Esophagus (tissue), 2 donors: ENCODE results near the gene ATP9B. TPM values are rescaled to one million over a fixed set of nuclear protein-coding genes. Genes with fewer than 3 reads are reported as not detected.
"Not testable (repeated sequence)": the region's sequence is repeated elsewhere in the genome, so short reads cannot be mapped to it uniquely, and the experiment has no call there.

Source experiments
- H3K27ac ChIP-seq, 2 donors: one replicate each; pipeline ENCODE4 v1.5.1; 2013; ENCODE audit warnings: low read depth in 2 of 2, mild to moderate bottlenecking in 2 of 2, inconsistent platforms in 1 of 2, low read length in 1 of 2, moderate library complexity in 1 of 2
- H3K27me3 ChIP-seq, 2 donors: one replicate each; pipeline ENCODE4 v1.6.1; 2013; ENCODE audit warnings: low read length in 2 of 2, control low read depth in 1 of 2, mild to moderate bottlenecking in 1 of 2; ENCODE audit not compliant: insufficient read depth in 2 of 2, control insufficient read depth in 1 of 2
- H3K36me3 ChIP-seq, 2 donors: one replicate each; pipeline ENCODE4 v1.6.1; 2013; ENCODE audit warnings: low read length in 1 of 2; ENCODE audit not compliant: control insufficient read depth in 2 of 2, insufficient read depth in 2 of 2
- H3K4me1 ChIP-seq, 2 donors: one replicate each; pipeline ENCODE4 v1.6.1; 2013; ENCODE audit warnings: low read length in 1 of 2; ENCODE audit not compliant: control insufficient read depth in 2 of 2, insufficient read depth in 2 of 2
- H3K4me3 ChIP-seq, 2 donors: one replicate each; pipeline ENCODE4 v1.5.1; 2013; ENCODE audit warnings: low read length in 2 of 2, mild to moderate bottlenecking in 2 of 2, low read depth in 1 of 2, moderate library complexity in 1 of 2
- H3K9me3 ChIP-seq, 2 donors: one replicate each; pipeline ENCODE4 v1.6.1; 2013; ENCODE audit warnings: mild to moderate bottlenecking in 2 of 2, low read depth in 1 of 2, low read length in 1 of 2, moderate library complexity in 1 of 2; ENCODE audit not compliant: control insufficient read depth in 2 of 2, insufficient read depth in 1 of 2
- WGBS, 2 donors: extraction: QIAGEN DNeasy Blood & Tissue Kit; methylation state at CpG; one replicate each; pipeline ENCODE4 v1.1.7; 2013; 5-methylcytosine and 5-hydroxymethylcytosine counted together
- polyA plus RNA-seq, 2 donors: library from polyadenylated mRNA; stranded (reverse); fragments of 200-250 nt; gene quantifications; one replicate each; pipeline ENCODE4 v1.2.3, GENCODE V29; 2013
- donor health status: healthy with polysubstance abuse.
- donor health status: Bipolar disorder and iron deficiency.

ATP9B gene
- polyA plus RNA-seq, 2 donors = 9.6 to 10.5 TPM

GRCh38 chr18:79151191-79151590 lies 82.0 kb downstream of the ATP9B start:
- WGBS, 2 donors = 87 to 94% methylated on average over 2 of the region's 2 CpGs
- peaks cover 0 to 4% of the 10 kb centered on the region in 2 donors for H3K36me3 ChIP-seq

GRCh38 chr18:79156327-79156726 lies 87.1 kb downstream of the ATP9B start:
- Histone ChIP-seq H3K4me3 (no peak overlapping the region), H3K27me3 (no peaks in the 10 kb centered on the region), H3K4me1 (peaks cover 0 to 3% of the 10 kb centered on the region in 2 donors), H3K9me3 (peaks cover 0 to 2% of the 10 kb centered on the region in 2 donors), H3K27ac (no peak overlapping the region), H3K36me3 (peaks cover 0 to 8% of the 10 kb centered on the region in 2 donors)
- 85 to 94% methylated on average over 4 of the region's 4 CpGs for WGBS, 2 donors

More at GRCh38 chr18:79151191-79151590, 82.0 kb downstream of the ATP9B start:
- Histone ChIP-seq H3K27ac (no peak overlapping the region), H3K4me3 (no peak overlapping the region), H3K27me3 (no peaks in the 10 kb centered on the region), H3K4me1 (peaks cover 0 to 2% of the 10 kb centered on the region in 2 donors), H3K9me3 (no peaks in the 10 kb centered on the region)

GRCh38 chr18:79164706-79165105 lies 95.5 kb downstream of the ATP9B start:
- H3K27ac ChIP-seq = no peak overlapping the region
- WGBS, 2 donors = 96 to 98% methylated on average over 1 of the region's 1 CpG
- no peaks in the 10 kb centered on the region for H3K4me1 ChIP-seq
- H3K36me3 ChIP-seq = peaks cover 0 to 23% of the 10 kb centered on the region in 2 donors
- H3K4me3 ChIP-seq = no peak overlapping the region
- H3K27me3 ChIP-seq = no peaks in the 10 kb centered on the region
- H3K9me3 ChIP-seq = no peaks in the 10 kb centered on the region

GRCh38 chr18:79166702-79167101 lies 97.5 kb downstream of the ATP9B start:
- no peak overlapping the region for H3K4me3 ChIP-seq
- H3K9me3 ChIP-seq = no peaks in the 10 kb centered on the region
- no peaks in the 10 kb centered on the region for H3K27me3 ChIP-seq
- no peak overlapping the region for H3K27ac ChIP-seq
- peaks cover 0 to 23% of the 10 kb centered on the region in 2 donors for H3K36me3 ChIP-seq
- no peaks in the 10 kb centered on the region for H3K4me1 ChIP-seq
- 97 to 100% methylated on average over 13 of the region's 13 CpGs for WGBS, 2 donors

GRCh38 chr18:79167526-79168190 lies 98.5 kb downstream of the ATP9B start:
- H3K27me3 ChIP-seq = no peaks in the 10 kb centered on the region
- H3K27ac ChIP-seq = no peak overlapping the region
- peaks cover 0 to 23% of the 10 kb centered on the region in 2 donors for H3K36me3 ChIP-seq
- no peaks in the 10 kb centered on the region for H3K4me1 ChIP-seq
- H3K9me3 ChIP-seq = peaks cover 0 to 2% of the 10 kb centered on the region in 2 donors
- H3K4me3 ChIP-seq = no peak overlapping the region
- 95 to 96% methylated on average over 18 of the region's 18 CpGs for WGBS, 2 donors

- Histone ChIP-seq H3K4me3 (no peak overlapping the region), H3K27ac (no peak overlapping the region), H3K27me3 (no peaks in the 10 kb centered on the region), H3K9me3 (peaks cover 0 to 2% of the 10 kb centered on the region in 2 donors), H3K4me1 (no peaks in the 10 kb centered on the region), H3K36me3 (peaks cover 0 to 22% of the 10 kb centered on the region in 2 donors)
- WGBS, 2 donors = 68 to 80% methylated on average over 8 of the region's 8 CpGs
These were observed 100.9 kb downstream of the ATP9B start for GRCh38 chr18:79169958-79170555.

- H3K27ac ChIP-seq, H3K4me1 ChIP-seq, H3K4me3 ChIP-seq, H3K9me3 ChIP-seq, H3K27me3 ChIP-seq, H3K36me3 ChIP-seq: not testable (repeated sequence)
- WGBS, 2 donors = 99% methylated on average over 19 to 24 of the region's 27 CpGs
These were observed 103.1 kb downstream of the ATP9B start for GRCh38 chr18:79172331-79172730.

GRCh38 chr18:79173742-79174141 lies 104.5 kb downstream of the ATP9B start:
- no peak overlapping the region for H3K27ac ChIP-seq
- H3K36me3 ChIP-seq = no peaks in the 10 kb centered on the region
- H3K4me1 ChIP-seq = no peaks in the 10 kb centered on the region
- no peaks in the 10 kb centered on the region for H3K27me3 ChIP-seq
- 92 to 97% methylated on average over 2 of the region's 2 CpGs for WGBS, 2 donors
- no peak overlapping the region for H3K4me3 ChIP-seq
- H3K9me3 ChIP-seq = peaks cover 0 to 2% of the 10 kb centered on the region in 2 donors

GRCh38 chr18:79178113-79178531 lies 108.9 kb downstream of the ATP9B start:
- 84 to 92% methylated on average over 10 of the region's 10 CpGs for WGBS, 2 donors
- no peaks in the 10 kb centered on the region for H3K27me3 ChIP-seq
- H3K27ac ChIP-seq = no peak overlapping the region
- no peaks in the 10 kb centered on the region for H3K4me1 ChIP-seq
- H3K36me3 ChIP-seq = no peaks in the 10 kb centered on the region
- no peaks in the 10 kb centered on the region for H3K9me3 ChIP-seq
- H3K4me3 ChIP-seq = no peak overlapping the region
